DND-41 (cell line): ENCODE results near the gene RAMACL.

ENCODE experiments used
- ATAC-seq: fragments of 200-7000 bp; cut with Tn5 transposase; 3 replicates; pipeline ENCODE4 v1.9.1; 2021; ENCODE audit warnings: low read depth; ENCODE audit not compliant: insufficient read depth
- DNase-seq: peaks from one replicate; pipeline ENCODE4 v3.0.0-alpha.2; 2020
- H2AFZ ChIP-seq: 2 replicates; pipeline ENCODE4 v1.6.0; 2012; ENCODE audit warnings: low read depth, low read length
- H3K27ac ChIP-seq: 2 replicates; pipeline ENCODE4 v1.5.1; 2012; ENCODE audit warnings: low read length, inconsistent platforms
- H3K27me3 ChIP-seq: fragments of 200-600 bp; sonication (generic); 2 replicates; pipeline ENCODE4 v1.6.0; 2012; ENCODE audit warnings: low read length, mild to moderate bottlenecking, inconsistent platforms; ENCODE audit not compliant: insufficient read depth, poor library complexity
- H3K36me3 ChIP-seq: 2 replicates; pipeline ENCODE4 v1.5.1; 2012; ENCODE audit warnings: low read length, inconsistent platforms; ENCODE audit not compliant: insufficient read depth
- H3K4me1 ChIP-seq: 2 replicates; pipeline ENCODE4 v1.5.1; 2012; ENCODE audit warnings: mild to moderate bottlenecking, low read length; ENCODE audit not compliant: insufficient read depth
- H3K4me2 ChIP-seq: 2 replicates; pipeline ENCODE4 v1.6.0; 2012; ENCODE audit warnings: mild to moderate bottlenecking, moderate library complexity, low read length, inconsistent platforms; ENCODE audit not compliant: insufficient read depth
- H3K4me3 ChIP-seq, 2 experiments: fragments of 200-600 bp in 1 of 2; shearing (Covaris generic) in 1 of 2; 2 replicates each; pipeline ENCODE4 v1.5.1; 2012 to 2016; ENCODE audit warnings: inconsistent platforms in 2 of 2, low read length in 2 of 2, mild to moderate bottlenecking in 2 of 2, low read depth in 1 of 2, moderate library complexity in 1 of 2
- H3K79me2 ChIP-seq: 2 replicates; pipeline ENCODE4 v1.6.0; 2012; ENCODE audit warnings: low read length, inconsistent platforms; ENCODE audit not compliant: insufficient read depth
- H3K9ac ChIP-seq: 2 replicates; pipeline ENCODE4 v1.6.0; 2012; ENCODE audit warnings: low read depth, mild to moderate bottlenecking, inconsistent platforms, low read length, moderate library complexity
- H3K9me3 ChIP-seq: 2 replicates; pipeline ENCODE4 v1.5.1; 2012; ENCODE audit warnings: low read length, moderate library complexity, mild to moderate bottlenecking, inconsistent platforms; ENCODE audit not compliant: insufficient read depth, severe bottlenecking
- H4K20me1 ChIP-seq: 2 replicates; pipeline ENCODE4 v1.6.0; 2012; ENCODE audit warnings: low read length; ENCODE audit not compliant: insufficient read depth
- CTCF ChIP-seq: IDR thresholded peaks from 2 replicates; pipeline ENCODE4 v1.5.1; 2012; ENCODE audit warnings: borderline replicate concordance, low read length, moderate library complexity, mild to moderate bottlenecking; ENCODE audit not compliant: poor library complexity, severe bottlenecking; ENCODE audit errors: extremely low read depth
- EZH2 ChIP-seq: IDR thresholded peaks from 3 replicates; pipeline ENCODE4 v1.6.1; 2012; ENCODE audit warnings: borderline replicate concordance, low read depth, mild to moderate bottlenecking, moderate library complexity, low read length, inconsistent platforms; ENCODE audit not compliant: severe bottlenecking

RAMACL gene

GRCh38 chr6:166551754-166552495, 34.6 kb downstream of the RAMACL start:
- Histone ChIP-seq H3K36me3 (no peaks in the 10 kb centered on the region), H3K4me1 (peaks cover 2% of the 10 kb centered on the region; the same call in 1 of the 2 replicates)
- ATAC-seq = no peak

GRCh38 chr6:166546653-166547052, 39.8 kb downstream of the RAMACL start:
- TF ChIP-seq CTCF = no peak
- no peak for TF ChIP-seq EZH2
- Histone ChIP-seq H3K4me2 (no peak overlapping the region), H3K9ac (no peak overlapping the region), H2AFZ (no peak overlapping the region), H3K9me3 (no peaks in the 10 kb centered on the region), H3K4me1 (no peaks in the 10 kb centered on the region), H3K27ac (no peak overlapping the region), H3K27me3 (no peaks in the 10 kb centered on the region), H3K36me3 (no peaks in the 10 kb centered on the region), H3K4me3 (no peak overlapping the region), H3K79me2 (no peaks in the 10 kb centered on the region), H4K20me1 (no peaks in the 10 kb centered on the region)
- no peak for ATAC-seq
- DNase-seq = no peak

More at GRCh38 chr6:166551754-166552495, 34.6 kb downstream of the RAMACL start:
- Histone ChIP-seq H3K9ac (no peak overlapping the region), H4K20me1 (no peaks in the 10 kb centered on the region), H3K4me3 (no peak overlapping the region), H3K4me2 (no peak overlapping the region), H2AFZ (no peak overlapping the region), H3K79me2 (no peaks in the 10 kb centered on the region), H3K27ac (no peak overlapping the region), H3K27me3 (no peaks in the 10 kb centered on the region), H3K9me3 (no peaks in the 10 kb centered on the region)
- no peak for DNase-seq
- no peak for TF ChIP-seq CTCF
- TF ChIP-seq EZH2 = no peak

- no peaks in the 10 kb centered on the region for H3K27me3 ChIP-seq
- no peak for DNase-seq
- no peak overlapping the region for H3K4me3 ChIP-seq
- no peak overlapping the region for H3K4me2 ChIP-seq
- H3K4me1 ChIP-seq = no peaks in the 10 kb centered on the region
- no peak overlapping the region for H3K9ac ChIP-seq
- no peaks in the 10 kb centered on the region for H4K20me1 ChIP-seq
- H3K36me3 ChIP-seq = no peaks in the 10 kb centered on the region
- ATAC-seq = no peak
- no peaks in the 10 kb centered on the region for H3K79me2 ChIP-seq
- H3K27ac ChIP-seq = no peak overlapping the region
- H2AFZ ChIP-seq = no peak overlapping the region
- no peaks in the 10 kb centered on the region for H3K9me3 ChIP-seq
- TF ChIP-seq EZH2 = no peak
- TF ChIP-seq CTCF = no peak
Measured at GRCh38 chr6:166545156-166546034, 41.1 kb downstream of the RAMACL start.
